Measurements from ENCODE around the gene TARS2. TPM values are rescaled to one million over a fixed set of nuclear protein-coding genes. Genes with fewer than 3 reads are reported as not detected.

The TARS2 gene
- total RNA-seq, 2 experiments from 2014 or later: 46.3 to 51.7 TPM

GRCh38 chr1:150544204-150544603, 57.0 kb downstream of the TARS2 start:
- peaks cover 3% of the 10 kb centered on the region for H3K4me1 Mint-ChIP-seq (ENCODE audit: low read depth)
- no peaks in the 10 kb centered on the region for H3K36me3 Mint-ChIP-seq
- ChIA-PET POLR2A (no interaction called here), CTCF (interaction anchor here (0.8 to 1.2 kb wide), 2 partner anchors 11 to 16 kb away, joined by 4 to 5 read pairs; no protein-coding TSS in a partner anchor)
- H3K9me3 Mint-ChIP-seq: no peaks in the 10 kb centered on the region
- no peak overlapping the region for H3K4me3 Mint-ChIP-seq
- intact Hi-C loops (cut with micrococcal nuclease): no loop called here
- peaks cover 16% of the 10 kb centered on the region for H3K27me3 Mint-ChIP-seq
- no peak for DNase-seq
- H3K27ac Mint-ChIP-seq: no peak overlapping the region

DNA sequence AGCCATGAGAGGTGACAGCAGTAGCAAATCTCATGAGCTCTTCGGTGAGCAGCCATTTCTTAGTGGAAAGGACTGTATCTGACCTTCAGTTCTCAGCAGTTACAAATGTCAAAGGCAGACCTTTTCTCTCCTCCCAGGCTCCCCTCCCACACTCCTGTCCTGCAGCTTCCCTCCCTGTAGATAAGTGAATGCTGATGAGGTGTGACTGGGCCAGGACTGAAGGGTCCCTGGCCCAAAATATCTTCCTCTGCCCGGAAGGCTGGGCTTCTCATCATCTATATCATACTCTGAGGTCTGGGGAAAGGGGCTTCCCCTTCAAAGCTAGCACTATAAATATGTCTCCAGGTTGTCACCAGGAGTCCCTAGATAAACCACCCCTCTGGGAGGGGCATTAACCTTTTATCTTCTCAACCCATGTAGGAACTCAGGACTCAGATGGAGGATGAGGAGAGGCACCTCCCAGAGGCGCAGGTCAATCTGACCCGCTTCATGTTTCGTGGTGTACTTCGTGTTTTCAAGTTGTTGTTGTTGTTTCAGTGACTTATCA, 58.3 kb downstream of the TARS2 start:
- ChIA-PET CTCF (interaction anchor here (1.1 kb wide), 1 partner anchor 15 kb away, joined by 5 read pairs; no protein-coding TSS in a partner anchor), POLR2A (no interaction called here)
- peaks cover 10% of the 10 kb centered on the region for H3K4me1 Mint-ChIP-seq (ENCODE audit: low read depth)

DNA sequence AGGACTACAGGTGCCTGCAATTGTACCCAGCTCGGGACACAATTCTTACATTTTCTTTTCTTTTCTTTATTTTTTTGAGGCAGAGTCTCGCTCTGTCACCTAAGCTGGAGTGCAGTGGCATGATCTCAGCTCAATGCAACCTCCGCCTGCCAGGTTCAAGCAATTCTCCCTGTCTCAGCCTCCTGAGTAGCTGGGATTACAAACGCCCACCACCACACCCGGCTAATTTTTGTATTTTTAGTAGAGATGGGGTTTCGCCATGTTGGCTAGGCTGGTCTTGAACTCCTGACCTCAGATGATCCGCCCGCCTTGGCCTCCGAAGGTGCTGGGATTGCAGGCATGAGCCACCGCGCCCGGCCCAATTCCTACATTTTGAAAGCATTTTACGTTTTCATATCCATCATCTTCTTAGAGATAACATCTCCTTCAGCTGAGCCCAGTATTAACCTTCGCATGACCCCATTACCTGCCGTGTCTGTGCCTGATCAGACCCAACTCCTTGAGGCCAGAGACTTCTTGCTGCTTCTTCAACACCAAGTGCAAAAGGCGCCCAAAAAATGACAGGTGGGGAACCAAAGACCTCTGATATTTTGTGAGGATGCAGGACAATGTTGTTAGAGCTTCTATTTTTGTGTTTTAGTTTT, 59.2 kb downstream of the TARS2 start:
- intact Hi-C loops (cut with micrococcal nuclease): no loop called here
- Mint-ChIP-seq H3K27ac (no peak overlapping the region), H3K27me3 (peaks cover 30% of the 10 kb centered on the region), H3K9me3 (no peaks in the 10 kb centered on the region), H3K4me1 (ENCODE audit: low read depth) (peaks cover 17% of the 10 kb centered on the region), H3K36me3 (no peaks in the 10 kb centered on the region), H3K4me3 (no peak overlapping the region)
- no peak for DNase-seq
- POLR2A ChIA-PET: no interaction called here
- CTCF ChIA-PET: interaction anchor here (0.6 to 1.4 kb wide), 2 partner anchors 14 to 290 kb away, joined by 3 to 7 read pairs; no protein-coding TSS in a partner anchor

More for the DNA sequence above, 58.3 kb downstream of the TARS2 start:
- H3K9me3 Mint-ChIP-seq: no peaks in the 10 kb centered on the region
- DNase-seq: no peak
- intact Hi-C loops (cut with micrococcal nuclease): no loop called here
- H3K27ac Mint-ChIP-seq: no peak overlapping the region
- H3K27me3 Mint-ChIP-seq: peaks cover 22% of the 10 kb centered on the region
- H3K36me3 Mint-ChIP-seq: no peaks in the 10 kb centered on the region
- no peak overlapping the region for H3K4me3 Mint-ChIP-seq

DNA sequence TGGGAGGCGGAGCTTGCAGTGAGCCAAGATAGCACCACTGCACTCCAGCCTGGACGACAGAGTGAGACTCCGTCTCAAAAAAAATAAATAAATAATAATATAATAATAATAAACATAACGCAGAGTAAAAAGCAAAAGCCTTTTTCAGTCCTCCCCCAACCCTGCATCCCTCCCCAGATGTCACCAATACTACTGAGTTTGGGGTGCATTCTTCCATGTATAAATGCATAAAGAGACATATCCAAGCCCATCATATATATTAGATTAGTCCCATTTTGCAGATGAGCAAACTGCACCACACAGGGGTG, 61.1 kb downstream of the TARS2 start:
- H3K4me3 Mint-ChIP-seq: peak overlapping the region; percentile 67
- H3K4me1 Mint-ChIP-seq (ENCODE audit: low read depth): peaks cover 30% of the 10 kb centered on the region
- POLR2A ChIA-PET: interaction anchor here (1.0 to 1.6 kb wide), 4 partner anchors 15 to 80 kb away, joined by 3 to 5 read pairs (median 3); partner anchors contain the start of gene FALEC
- H3K36me3 Mint-ChIP-seq: no peaks in the 10 kb centered on the region
- peaks cover 30% of the 10 kb centered on the region for H3K27me3 Mint-ChIP-seq
- CTCF ChIA-PET: interaction anchor here (0.7 to 6.3 kb wide), 5 partner anchors 13 to 83 kb away, joined by 3 to 51 read pairs (median 6); partner anchors contain the start of gene FALEC
- no peaks in the 10 kb centered on the region for H3K9me3 Mint-ChIP-seq
- no peak for DNase-seq
- intact Hi-C loops (cut with micrococcal nuclease): no loop called here
- H3K27ac Mint-ChIP-seq: no peak overlapping the region

- Mint-ChIP-seq H3K4me3 (peak within 1 kb of the TSS; percentile 70), H3K27me3 (peaks cover 30% of the 10 kb centered on the region), H3K9me3 (no peaks in the 10 kb centered on the region), H3K36me3 (no peaks in the 10 kb centered on the region), H3K27ac (no peak within 1 kb of the TSS), H3K4me1 (ENCODE audit: low read depth) (peaks cover 30% of the 10 kb centered on the region)
- ChIA-PET POLR2A (interaction anchor here (1.0 to 1.6 kb wide), 4 partner anchors 14 to 79 kb away, joined by 3 to 5 read pairs (median 3); partner anchors contain the start of gene FALEC), CTCF (interaction anchor here (0.7 to 6.3 kb wide), 6 partner anchors 12 to 392 kb away, joined by 3 to 51 read pairs (median 6); partner anchors contain the start of gene FALEC)
- peak; percentile 56 for DNase-seq
- intact Hi-C loops (cut with micrococcal nuclease): no loop called here
These were observed 61.6 kb downstream of the TARS2 start, which contains the start of gene ADAMTSL4 for GRCh38 chr1:150548632-150549495. TSS of gene ADAMTSL4 (plus strand) at chr1:150549408. CDS start at chr1:150552289, 2,881 bp downstream.

DNA sequence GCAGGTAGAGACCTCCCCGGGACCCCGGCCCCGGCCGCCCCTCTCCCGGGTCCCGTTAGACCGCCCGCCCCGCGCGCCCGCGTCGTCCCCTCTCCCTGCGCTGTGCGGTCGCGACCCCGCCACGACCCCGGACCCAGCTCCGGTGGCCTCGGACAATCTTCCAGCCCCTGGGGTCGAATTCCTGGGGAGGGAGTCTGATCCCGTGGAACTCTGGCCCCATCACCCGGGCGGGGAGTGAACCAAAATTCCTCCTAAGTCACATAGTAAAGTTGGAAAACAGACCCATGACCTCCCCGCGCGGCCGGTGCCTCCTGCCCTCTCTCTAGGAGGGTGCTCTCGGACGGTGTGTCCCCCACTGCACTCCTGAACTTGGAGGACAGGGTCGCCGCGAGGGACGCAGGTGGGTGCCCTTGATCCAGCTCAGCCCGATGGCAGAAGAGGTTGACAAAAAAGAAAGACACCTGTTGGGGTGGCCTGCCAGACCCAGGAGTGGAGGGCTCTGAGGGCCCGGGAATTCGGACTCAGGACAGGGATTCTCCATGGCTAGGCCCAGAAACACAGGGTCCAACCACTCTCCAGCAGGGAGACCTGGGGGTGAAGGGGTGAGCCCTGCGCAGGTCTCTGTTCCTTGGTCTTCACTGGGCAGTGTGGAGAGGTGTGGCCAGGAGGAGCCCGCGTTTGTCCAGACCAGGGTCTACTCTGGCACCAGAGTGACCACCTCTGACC, 62.4 kb downstream of the TARS2 start:
- Mint-ChIP-seq H3K4me1 (ENCODE audit: low read depth) (peaks cover 30% of the 10 kb centered on the region), H3K36me3 (no peaks in the 10 kb centered on the region), H3K9me3 (no peaks in the 10 kb centered on the region), H3K4me3 (peak overlapping the region; percentile 70), H3K27me3 (peaks cover 30% of the 10 kb centered on the region), H3K27ac (no peak overlapping the region)
- CTCF ChIA-PET: interaction anchor here (0.7 to 6.3 kb wide), 3 partner anchors 11 to 391 kb away, joined by 3 to 51 read pairs (median 6); no protein-coding TSS in a partner anchor
- DNase-seq: no peak
- POLR2A ChIA-PET: interaction anchor here (1.5 to 1.6 kb wide), 2 partner anchors 18 to 78 kb away, joined by 4 to 5 read pairs; no protein-coding TSS in a partner anchor
- intact Hi-C loops (cut with micrococcal nuclease): no loop called here

DNA sequence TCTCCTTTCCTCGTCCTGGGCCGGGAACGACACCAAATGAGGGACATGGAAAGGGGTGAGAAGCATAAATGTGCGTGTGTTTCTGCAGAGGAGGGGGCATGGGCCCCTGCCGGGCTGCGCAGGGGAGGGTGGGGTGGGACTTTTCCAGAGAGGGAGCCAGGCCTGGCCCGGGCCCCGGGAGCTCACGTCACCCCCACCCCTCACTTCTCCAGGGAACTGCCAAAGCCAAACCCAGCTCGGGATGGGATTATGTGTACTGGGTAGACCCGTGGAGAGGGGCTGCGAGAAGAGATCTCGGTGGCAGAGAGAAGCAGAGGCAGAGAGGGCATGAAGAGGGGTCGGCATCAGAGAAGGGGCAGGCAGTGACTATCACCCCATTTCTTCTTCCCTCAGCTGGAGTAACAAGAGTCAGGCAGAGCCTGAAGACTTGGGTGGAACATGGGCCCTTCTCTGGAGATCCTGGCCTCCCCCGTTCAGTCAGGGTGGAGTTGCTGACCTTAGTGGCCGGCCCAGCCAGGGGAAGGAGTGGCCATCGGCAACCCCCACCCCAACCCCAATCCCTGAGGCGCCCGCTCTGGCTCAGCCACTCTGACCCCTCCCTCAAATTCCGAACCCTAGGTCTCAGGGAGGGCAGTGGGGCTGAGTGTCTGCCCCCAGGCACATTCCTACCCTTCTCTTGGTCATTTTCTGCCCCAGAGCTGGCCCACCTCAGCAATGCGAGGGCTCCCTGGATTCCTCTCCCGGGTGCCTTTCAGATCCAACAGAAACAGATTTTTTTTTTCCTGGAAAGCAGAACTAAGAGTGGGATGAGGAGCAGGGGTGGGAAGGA, 63.2 kb downstream of the TARS2 start:
- Mint-ChIP-seq H3K9me3 (no peaks in the 10 kb centered on the region), H3K27me3 (peaks cover 28% of the 10 kb centered on the region), H3K27ac (no peak overlapping the region), H3K4me3 (peak overlapping the region; percentile 70), H3K4me1 (ENCODE audit: low read depth) (peaks cover 30% of the 10 kb centered on the region), H3K36me3 (no peaks in the 10 kb centered on the region)
- POLR2A ChIA-PET: interaction anchor here (1.5 to 2.0 kb wide), 2 partner anchors 12 to 17 kb away, joined by 4 to 19 read pairs; no protein-coding TSS in a partner anchor
- DNase-seq: no peak
- CTCF ChIA-PET: interaction anchor here (1.0 to 6.3 kb wide), 3 partner anchors 11 to 69 kb away, joined by 5 to 51 read pairs (median 6); no protein-coding TSS in a partner anchor
- intact Hi-C loops (cut with micrococcal nuclease): no loop called here

DNA sequence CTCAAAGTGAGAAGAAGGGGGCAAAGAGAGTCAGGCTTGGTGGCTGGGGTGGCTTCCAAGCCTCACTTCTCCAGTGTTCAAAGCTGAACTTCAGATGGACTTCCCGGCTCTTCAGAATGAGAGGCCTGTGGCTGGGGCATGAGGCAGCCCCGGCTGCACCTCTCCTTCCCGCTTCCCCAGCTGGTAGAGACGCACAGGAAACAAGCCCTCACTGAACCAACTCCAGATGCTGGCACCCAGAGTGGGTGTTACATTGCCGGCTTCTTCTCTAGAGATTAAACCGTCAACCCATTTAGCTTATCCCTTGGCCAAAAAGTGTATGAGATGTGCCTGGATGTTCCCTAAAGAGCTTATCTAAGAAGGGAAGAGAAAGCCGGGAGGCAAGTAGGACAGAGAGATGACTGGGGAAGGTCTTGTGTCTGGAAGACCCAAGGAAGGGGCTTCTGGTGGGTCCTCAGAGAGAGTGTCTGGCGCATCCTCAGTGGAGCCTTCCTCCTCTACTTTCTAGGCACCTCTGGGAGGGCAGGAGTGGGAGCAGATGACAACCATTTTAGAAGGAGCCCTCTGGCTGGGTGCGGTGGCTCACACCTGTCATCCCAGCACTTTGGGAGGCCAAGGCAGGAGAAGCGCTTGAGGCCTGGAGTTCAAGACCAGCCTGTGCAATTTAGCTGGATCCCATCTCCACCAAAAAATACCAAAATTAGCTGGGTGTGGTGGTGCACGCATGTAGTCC, 64.0 kb downstream of the TARS2 start:
- Mint-ChIP-seq H3K9me3 (no peaks in the 10 kb centered on the region), H3K27me3 (peaks cover 24% of the 10 kb centered on the region), H3K4me3 (no peak overlapping the region), H3K4me1 (ENCODE audit: low read depth) (peaks cover 30% of the 10 kb centered on the region), H3K36me3 (no peaks in the 10 kb centered on the region), H3K27ac (no peak overlapping the region)
- CTCF ChIA-PET: interaction anchor here (1.0 to 6.3 kb wide), 4 partner anchors 10 to 70 kb away, joined by 5 to 51 read pairs (median 6); no protein-coding TSS in a partner anchor
- intact Hi-C loops (cut with micrococcal nuclease): no loop called here
- POLR2A ChIA-PET: interaction anchor here (1.0 to 2.0 kb wide), 3 partner anchors 11 to 78 kb away, joined by 3 to 19 read pairs (median 4); partner anchors contain the start of gene ENSA
- peak; percentile 55 for DNase-seq

- no peak overlapping the region for H3K27ac Mint-ChIP-seq
These were observed 64.5 kb downstream of the TARS2 start for GRCh38 chr1:150551784-150552127.

More at GRCh38 chr1:150551784-150552127, 64.5 kb downstream of the TARS2 start:
- POLR2A ChIA-PET: interaction anchor here (1.0 to 2.0 kb wide), 2 partner anchors 11 to 77 kb away, joined by 3 to 19 read pairs; partner anchors contain the start of gene ENSA
- Mint-ChIP-seq H3K4me3 (no peak overlapping the region), H3K9me3 (no peaks in the 10 kb centered on the region), H3K27me3 (peaks cover 20% of the 10 kb centered on the region), H3K36me3 (no peaks in the 10 kb centered on the region), H3K4me1 (ENCODE audit: low read depth) (peaks cover 30% of the 10 kb centered on the region)
- CTCF ChIA-PET: interaction anchor here (0.6 to 6.3 kb wide), 6 partner anchors 9 to 70 kb away, joined by 3 to 51 read pairs (median 5); no protein-coding TSS in a partner anchor
- no peak for DNase-seq
- intact Hi-C loops (cut with micrococcal nuclease): no loop called here

All from activated CD4-positive, alpha-beta memory T cell treated with anti-CD3 and anti-CD28 coated beads for 36 hours (primary cell).